Effector memory CD8-positive, alpha-beta T cell (primary cell): ENCODE data around the gene PRAMEF2.
"Not testable (repeated sequence)": the region's sequence is repeated elsewhere in the genome, so short reads cannot be mapped to it uniquely, and the experiment has no call there.

ENCODE experiments used
- ATAC-seq: fragments of 150-1000 bp; cut with Tn5 transposase; replicated peaks from 2 replicates; pipeline ENCODE4 v1.10.0; 2021; ENCODE audit warnings: mild to moderate bottlenecking, moderate library complexity
- DNase-seq, 3 experiments: peaks; one replicate each; pipeline ENCODE4 v3.0.0; 2021
- H3K27ac Mint-ChIP-seq, 2 donors: one replicate each; pipeline ENCODE4 v1.8.0; 2022; ENCODE audit warnings: mild to moderate bottlenecking in 2 of 2, mixed read lengths in 2 of 2, moderate library complexity in 2 of 2
- H3K27me3 Mint-ChIP-seq, 2 donors: one replicate each; pipeline ENCODE4 v1.8.0; 2022; ENCODE audit warnings: mixed read lengths in 2 of 2
- H3K36me3 Mint-ChIP-seq: one replicate; pipeline ENCODE4 v1.8.0; 2022; ENCODE audit warnings: mild to moderate bottlenecking, moderate library complexity, mixed read lengths; ENCODE audit not compliant: insufficient read depth
- H3K4me1 Mint-ChIP-seq, 2 donors: one replicate each; pipeline ENCODE4 v1.8.0; 2022; ENCODE audit warnings: low read depth in 2 of 2, mixed read lengths in 2 of 2
- H3K4me3 Mint-ChIP-seq, 2 donors: one replicate each; pipeline ENCODE4 v1.8.0; 2022; ENCODE audit warnings: mild to moderate bottlenecking in 2 of 2, mixed read lengths in 2 of 2, moderate library complexity in 2 of 2
- H3K9me3 Mint-ChIP-seq, 2 donors: one replicate each; pipeline ENCODE4 v1.8.0; 2022; ENCODE audit warnings: mixed read lengths in 2 of 2

PRAMEF2 gene

GRCh38 chr1:12899186-12899585, 42.3 kb downstream of the PRAMEF2 start:
- H3K9me3 Mint-ChIP-seq, H3K36me3 Mint-ChIP-seq, H3K4me3 Mint-ChIP-seq, H3K27ac Mint-ChIP-seq, H3K27me3 Mint-ChIP-seq, DNase-seq, ATAC-seq, H3K4me1 Mint-ChIP-seq: not testable (repeated sequence)

- not testable (repeated sequence) for H3K27me3 Mint-ChIP-seq, H3K36me3 Mint-ChIP-seq
These were observed 47.1 kb downstream of the PRAMEF2 start for GRCh38 chr1:12903793-12904572.

More at GRCh38 chr1:12903793-12904572, 47.1 kb downstream of the PRAMEF2 start:
- not testable (repeated sequence) for DNase-seq, H3K4me1 Mint-ChIP-seq, H3K9me3 Mint-ChIP-seq, H3K4me3 Mint-ChIP-seq, H3K27ac Mint-ChIP-seq, ATAC-seq
